SK-N-SH (cell line): ENCODE data around the gene AGPAT3. TPM values are rescaled to one million over a fixed set of nuclear protein-coding genes. Genes with fewer than 3 reads are reported as not detected.
A peak's percentile ranks its signal among the peaks of the same experiment; 100 is the strongest.

Source experiments
- CTCF ChIA-PET: fragments of 300-600, 350-600 bp; formaldehyde crosslinking; extraction: SDS; loops from one replicate; lab custom pipeline; 2021; lab: Yijun Ruan, JAX
- POLR2A ChIA-PET: fragments of 350-600 bp; sonication (Branson Sonifier 250); formaldehyde crosslinking; extraction: SDS; loops from one replicate; lab custom pipeline; 2020; ENCODE audit warnings: antibody characterized with exemption, inconsistent platforms; lab: Yijun Ruan, JAX
- DNase-seq: peaks from one replicate; pipeline ENCODE4 v3.0.0; 2012
- H2AFZ ChIP-seq: fragments of 200-600 bp; sonication (generic); 2 replicates; pipeline ENCODE4 v1.8.1; 2016; ENCODE audit warnings: antibody characterized with exemption, mild to moderate bottlenecking, low read depth
- H3F3A ChIP-seq: fragments of 200-600 bp; sonication (generic); replicated peaks from 2 replicates; pipeline ENCODE3; 2016; ENCODE audit warnings: antibody characterized with exemption, mild to moderate bottlenecking; ENCODE audit not compliant: insufficient read depth
- H3K27ac ChIP-seq, 2 experiments: fragments of 200-500 bp in 1 of 2; fragments of 200-600 bp in 1 of 2; sonication (Bioruptor generic) in 1 of 2; sonication (generic), shearing (Covaris generic) in 1 of 2; 2 replicates each; pipeline versions ENCODE4 v1.5.1 to v1.6.1; 2014 to 2016; ENCODE audit warnings: low read depth in 2 of 2, inconsistent platforms in 1 of 2, low read length in 1 of 2, mild to moderate bottlenecking in 1 of 2, mixed read lengths in 1 of 2
- H3K27me3 ChIP-seq: fragments of 200-600 bp; sonication (generic), shearing (Covaris generic); 2 replicates; pipeline ENCODE4 v1.6.1; 2016; ENCODE audit warnings: mixed run types; ENCODE audit not compliant: insufficient read depth
- H3K36me3 ChIP-seq, 2 experiments: fragments of 200-500 bp in 1 of 2; fragments of 200-600 bp in 1 of 2; sonication (Bioruptor generic) in 1 of 2; sonication (generic) in 1 of 2; replicated peaks in 1 of 2; 2 replicates each; pipeline versions ENCODE3 to v1.5.1; 2014 to 2016; ENCODE audit warnings: low read length in 1 of 2, mild to moderate bottlenecking in 1 of 2; ENCODE audit not compliant: insufficient read depth in 2 of 2, control insufficient read depth in 1 of 2
- H3K4me1 ChIP-seq, 2 experiments: fragments of 200-500 bp in 1 of 2; fragments of 200-600 bp in 1 of 2; sonication (Bioruptor generic) in 1 of 2; sonication (generic), shearing (Covaris generic) in 1 of 2; 2 replicates each; pipeline versions ENCODE4 v1.5.1 to v1.6.1; 2014 to 2016; ENCODE audit warnings: low read depth in 1 of 2, low read length in 1 of 2, mixed run types in 1 of 2; ENCODE audit not compliant: insufficient read depth in 2 of 2, control insufficient read depth in 1 of 2
- H3K4me2 ChIP-seq: fragments of 200-600 bp; sonication (generic), shearing (Covaris generic); 2 replicates; pipeline ENCODE4 v1.6.1; 2017; ENCODE audit warnings: mixed run types
- H3K4me3 ChIP-seq, 2 experiments: fragments of 200-500 bp in 1 of 2; fragments of 200-600 bp in 1 of 2; sonication (Bioruptor generic) in 1 of 2; sonication (generic), shearing (Covaris generic) in 1 of 2; 2 replicates each; pipeline versions ENCODE4 v1.5.1 to v1.8.1; 2014 to 2016; ENCODE audit warnings: low read depth in 2 of 2, inconsistent platforms in 1 of 2, low read length in 1 of 2, mild to moderate bottlenecking in 1 of 2, mixed read lengths in 1 of 2, moderate library complexity in 1 of 2
- H3K79me2 ChIP-seq: fragments of 200-600 bp; sonication (generic); 2 replicates; pipeline ENCODE4 v1.8.1; 2017; ENCODE audit warnings: mild to moderate bottlenecking; ENCODE audit not compliant: insufficient read depth
- H3K9ac ChIP-seq: fragments of 200-600 bp; sonication (generic); 2 replicates; pipeline ENCODE4 v1.6.1; 2017; ENCODE audit warnings: mixed run types
- H3K9me2 ChIP-seq: fragments of 200-600 bp; sonication (generic); 2 replicates; pipeline ENCODE4 v1.6.1; 2017; ENCODE audit warnings: mixed run types
- H3K9me3 ChIP-seq: fragments of 200-600 bp; sonication (generic); 2 replicates; pipeline ENCODE4 v1.6.1; 2017; ENCODE audit warnings: mixed run types, mild to moderate bottlenecking, moderate library complexity
- H4K20me1 ChIP-seq: fragments of 200-600 bp; sonication (generic); 2 replicates; pipeline ENCODE4 v1.6.1; 2017; ENCODE audit warnings: mild to moderate bottlenecking, mixed run types; ENCODE audit not compliant: insufficient read depth
- EP300 ChIP-seq, 2 experiments: IDR thresholded peaks; 2 replicates each; pipeline versions ENCODE4 v1.4.0 to v1.6.1; 2012; ENCODE audit warnings: borderline replicate concordance in 1 of 2, low read depth in 1 of 2, low read length in 1 of 2
- FOXJ3 ChIP-seq: sonication (generic); formaldehyde crosslinking; IDR thresholded peaks from 2 replicates; pipeline ENCODE4 v1.5.1; 2020; ENCODE audit warnings: mild to moderate bottlenecking, missing genetic modification reagents
- FOXM1 ChIP-seq: IDR thresholded peaks from 2 replicates; pipeline ENCODE4 v1.4.0; 2012; ENCODE audit warnings: low read depth, mild to moderate bottlenecking
- GATA2 ChIP-seq: sonication (generic); formaldehyde crosslinking; IDR thresholded peaks from 2 replicates; pipeline ENCODE4 v1.5.0; 2020; ENCODE audit warnings: mild to moderate bottlenecking, missing genetic modification reagents
- JUND ChIP-seq: IDR thresholded peaks from 2 replicates; pipeline ENCODE4 v1.4.0; 2012
- MEF2A ChIP-seq: IDR thresholded peaks from 2 replicates; pipeline ENCODE4 v1.4.0; 2012; ENCODE audit warnings: low read depth, borderline replicate concordance
- NFIC ChIP-seq: IDR thresholded peaks from 2 replicates; pipeline ENCODE4 v1.4.0; 2012; ENCODE audit warnings: borderline replicate concordance
- RAD21 ChIP-seq: IDR thresholded peaks from 2 replicates; pipeline ENCODE4 v1.6.1; 2012; ENCODE audit warnings: mild to moderate bottlenecking, low read length
- REST ChIP-seq: IDR thresholded peaks from 2 replicates; pipeline ENCODE4 v1.6.1; 2012; ENCODE audit warnings: mild to moderate bottlenecking, low read depth, low read length, moderate library complexity
- RFX5 ChIP-seq: IDR thresholded peaks from 2 replicates; pipeline ENCODE4 v1.6.1; 2012; ENCODE audit warnings: mild to moderate bottlenecking, improper control_type of control experiment, low read length
- RXRA ChIP-seq: IDR thresholded peaks from 2 replicates; pipeline ENCODE4 v1.4.0; 2012; ENCODE audit warnings: low read depth, mild to moderate bottlenecking, borderline replicate concordance
- SMC3 ChIP-seq: IDR thresholded peaks from 2 replicates; pipeline ENCODE4 v1.6.1; 2012; ENCODE audit warnings: low read depth, low read length, improper control_type of control experiment
- TAF1 ChIP-seq: IDR thresholded peaks from 2 replicates; pipeline ENCODE4 v1.6.1; 2012; ENCODE audit warnings: low read depth, mild to moderate bottlenecking, low read length, moderate library complexity, borderline replicate concordance
- TCF12 ChIP-seq: IDR thresholded peaks from 2 replicates; pipeline ENCODE4 v1.4.0; 2012
- TEAD4 ChIP-seq: IDR thresholded peaks from 2 replicates; pipeline ENCODE4 v1.4.0; 2012; ENCODE audit warnings: mild to moderate bottlenecking, borderline replicate concordance; ENCODE audit not compliant: insufficient read depth
- WGBS: methylation state at CpG from one replicate; pipeline ENCODE4 v1.1.6; 2017; ENCODE audit warnings: low lambda C conversion rate; 5-methylcytosine and 5-hydroxymethylcytosine counted together
- polyA plus RNA-seq, 3 experiments: library from polyadenylated mRNA; depleted of rRNA; stranded (reverse); fragments of >200 nt; gene quantifications; 2 replicates each; pipeline ENCODE4 v1.2.3, GENCODE V29; 2012
- TF ChIP-seq, protein P1 (sequence below): IDR thresholded peaks from 2 replicates; pipeline ENCODE4 v1.4.0; 2012; ENCODE audit warnings: low read depth, borderline replicate concordance
- TF ChIP-seq, protein P2 (sequence below): fragments of 150-350 bp; IDR thresholded peaks from 2 replicates; pipeline ENCODE4 v1.6.1; 2016; ENCODE audit warnings: mild to moderate bottlenecking, low read depth, low read length
- TF ChIP-seq, protein P3 (sequence below): IDR thresholded peaks from 2 replicates; pipeline ENCODE4 v1.4.0; 2012; ENCODE audit warnings: low read depth
- TF ChIP-seq, protein P4 (sequence below): IDR thresholded peaks from 2 replicates; pipeline ENCODE4 v1.4.0; 2012; ENCODE audit warnings: low read depth, borderline replicate concordance

The AGPAT3 gene
- polyA plus RNA-seq, 1 of the 3 experiments (the other 2 are of a cell fraction): 35.3 TPM

DNA sequence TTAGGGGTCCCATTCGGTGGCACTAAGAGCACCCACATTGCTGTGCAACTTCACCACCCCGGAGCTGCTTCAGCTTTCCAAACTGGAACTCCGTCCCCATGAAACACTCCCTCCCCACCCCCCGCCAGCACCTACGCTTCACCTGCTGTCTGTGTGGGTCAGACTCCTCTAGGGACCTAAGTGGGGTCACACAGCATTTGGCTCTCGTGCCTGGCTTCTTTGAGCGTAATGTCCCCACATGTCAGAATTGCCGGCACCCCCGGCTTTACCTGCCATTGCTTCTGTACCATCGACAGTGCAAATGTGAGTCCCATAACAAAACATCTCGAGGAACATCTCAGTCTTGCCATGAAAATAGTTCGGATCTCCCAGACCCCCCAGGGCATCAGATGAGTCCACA is 35.9 kb upstream of the AGPAT3 start:
- CTCF ChIA-PET: interaction anchor here (2.3 kb wide), 1 partner anchor 146 kb away, joined by 10 read pairs; no protein-coding TSS in a partner anchor
- no peak overlapping the region for H3K27ac ChIP-seq

More for the DNA sequence above, 35.9 kb upstream of the AGPAT3 start:
- POLR2A ChIA-PET: no interaction called here
- Histone ChIP-seq H3K9me3 (no peaks in the 10 kb centered on the region), H3F3A (no peaks in the 10 kb centered on the region), H3K4me3 (no peak overlapping the region), H2AFZ (no peak overlapping the region), H4K20me1 (no peaks in the 10 kb centered on the region), H3K9ac (no peak overlapping the region), H3K27me3 (no peaks in the 10 kb centered on the region; the same call in 1 of the 2 replicates), H3K36me3 (no peaks in the 10 kb centered on the region), H3K4me1 (peaks cover 0 to 3% of the 10 kb centered on the region in 2 experiments; a peak in 2 of 4 replicates), H3K9me2 (no peaks in the 10 kb centered on the region), H3K4me2 (no peak overlapping the region), H3K79me2 (no peaks in the 10 kb centered on the region)
- DNase-seq: peak; percentile 25
- WGBS: 77% methylated on average over 12 of the region's 12 CpGs
- TF ChIP-seq REST: no peak
- no peak for TF ChIP-seq TEAD4
- no peak for TF ChIP-seq TAF1
- no peak for TF ChIP-seq MEF2A
- TF ChIP-seq RXRA: no peak
- TF ChIP-seq FOXM1: no peak
- no peak for TF ChIP-seq TCF12
- no peak for TF ChIP-seq RAD21
- TF ChIP-seq EP300 (IDR thresholded peaks at IDR 0.05; ENCODE audit: borderline replicate concordance in 1 of 2, low read depth in 1 of 2, low read length in 1 of 2): no peak
- no peak for TF ChIP-seq FOXJ3 (CRISPR knock-in tag)
- TF ChIP-seq, protein P1, sequence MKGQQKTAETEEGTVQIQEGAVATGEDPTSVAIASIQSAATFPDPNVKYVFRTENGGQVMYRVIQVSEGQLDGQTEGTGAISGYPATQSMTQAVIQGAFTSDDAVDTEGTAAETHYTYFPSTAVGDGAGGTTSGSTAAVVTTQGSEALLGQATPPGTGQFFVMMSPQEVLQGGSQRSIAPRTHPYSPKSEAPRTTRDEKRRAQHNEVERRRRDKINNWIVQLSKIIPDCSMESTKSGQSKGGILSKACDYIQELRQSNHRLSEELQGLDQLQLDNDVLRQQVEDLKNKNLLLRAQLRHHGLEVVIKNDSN: no peak
- TF ChIP-seq JUND: no peak
- TF ChIP-seq NFIC: no peak
- TF ChIP-seq, protein P2, sequence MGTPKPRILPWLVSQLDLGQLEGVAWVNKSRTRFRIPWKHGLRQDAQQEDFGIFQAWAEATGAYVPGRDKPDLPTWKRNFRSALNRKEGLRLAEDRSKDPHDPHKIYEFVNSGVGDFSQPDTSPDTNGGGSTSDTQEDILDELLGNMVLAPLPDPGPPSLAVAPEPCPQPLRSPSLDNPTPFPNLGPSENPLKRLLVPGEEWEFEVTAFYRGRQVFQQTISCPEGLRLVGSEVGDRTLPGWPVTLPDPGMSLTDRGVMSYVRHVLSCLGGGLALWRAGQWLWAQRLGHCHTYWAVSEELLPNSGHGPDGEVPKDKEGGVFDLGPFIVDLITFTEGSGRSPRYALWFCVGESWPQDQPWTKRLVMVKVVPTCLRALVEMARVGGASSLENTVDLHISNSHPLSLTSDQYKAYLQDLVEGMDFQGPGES: no peak
- no peak for TF ChIP-seq RFX5
- TF ChIP-seq, protein P3, sequence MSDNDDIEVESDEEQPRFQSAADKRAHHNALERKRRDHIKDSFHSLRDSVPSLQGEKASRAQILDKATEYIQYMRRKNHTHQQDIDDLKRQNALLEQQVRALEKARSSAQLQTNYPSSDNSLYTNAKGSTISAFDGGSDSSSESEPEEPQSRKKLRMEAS: no peak
- TF ChIP-seq, protein P4, sequence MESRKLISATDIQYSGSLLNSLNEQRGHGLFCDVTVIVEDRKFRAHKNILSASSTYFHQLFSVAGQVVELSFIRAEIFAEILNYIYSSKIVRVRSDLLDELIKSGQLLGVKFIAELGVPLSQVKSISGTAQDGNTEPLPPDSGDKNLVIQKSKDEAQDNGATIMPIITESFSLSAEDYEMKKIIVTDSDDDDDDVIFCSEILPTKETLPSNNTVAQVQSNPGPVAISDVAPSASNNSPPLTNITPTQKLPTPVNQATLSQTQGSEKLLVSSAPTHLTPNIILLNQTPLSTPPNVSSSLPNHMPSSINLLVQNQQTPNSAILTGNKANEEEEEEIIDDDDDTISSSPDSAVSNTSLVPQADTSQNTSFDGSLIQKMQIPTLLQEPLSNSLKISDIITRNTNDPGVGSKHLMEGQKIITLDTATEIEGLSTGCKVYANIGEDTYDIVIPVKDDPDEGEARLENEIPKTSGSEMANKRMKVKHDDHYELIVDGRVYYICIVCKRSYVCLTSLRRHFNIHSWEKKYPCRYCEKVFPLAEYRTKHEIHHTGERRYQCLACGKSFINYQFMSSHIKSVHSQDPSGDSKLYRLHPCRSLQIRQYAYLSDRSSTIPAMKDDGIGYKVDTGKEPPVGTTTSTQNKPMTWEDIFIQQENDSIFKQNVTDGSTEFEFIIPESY: no peak
- no peak for TF ChIP-seq SMC3
- TF ChIP-seq GATA2 (CRISPR knock-in tag): no peak
- TF ChIP-seq, all 33 proteins: peak for 0
